Neural progenitor cell (in vitro differentiated cells): ENCODE measurements around the gene CERS6. TPM values are rescaled to one million over a fixed set of nuclear protein-coding genes. Genes with fewer than 3 reads are reported as not detected.

Source experiments
- DNase-seq: peaks from one replicate; pipeline ENCODE4 v3.0.0-alpha.2; 2016; ENCODE audit warnings: low spot score
- H2AFZ ChIP-seq: fragments of 200-600 bp; sonication (generic); replicated peaks from 2 replicates; pipeline ENCODE4 v1.6.1; 2016; ENCODE audit warnings: antibody characterized with exemption
- H3F3A ChIP-seq: fragments of 200-600 bp; sonication (generic); 2 replicates; pipeline ENCODE4 v1.6.1; 2016; ENCODE audit warnings: antibody characterized with exemption, low read depth
- H3K27ac ChIP-seq: fragments of 200-600 bp; sonication (generic); 2 replicates; pipeline ENCODE4 v1.5.1; 2016; ENCODE audit warnings: mild to moderate bottlenecking
- H3K27me3 ChIP-seq: fragments of 200-600 bp; sonication (generic); 2 replicates; pipeline ENCODE4 v1.6.1; 2016; ENCODE audit warnings: mild to moderate bottlenecking, moderate library complexity
- H3K36me3 ChIP-seq: fragments of 200-600 bp; sonication (generic); 2 replicates; pipeline ENCODE4 v1.5.1; 2016
- H3K4me1 ChIP-seq: fragments of 200-600 bp; sonication (generic); 2 replicates; pipeline ENCODE4 v1.6.1; 2016; ENCODE audit warnings: mixed run types
- H3K4me2 ChIP-seq: fragments of 200-600 bp; sonication (generic); 2 replicates; pipeline ENCODE4 v1.6.1; 2016
- H3K4me3 ChIP-seq: fragments of 200-600 bp; sonication (generic); 2 replicates; pipeline ENCODE4 v1.5.1; 2016
- H3K79me2 ChIP-seq: fragments of 200-600 bp; sonication (generic); 2 replicates; pipeline ENCODE4 v1.6.1; 2016; ENCODE audit warnings: low read depth
- H3K9ac ChIP-seq: fragments of 200-600 bp; sonication (generic); 2 replicates; pipeline ENCODE4 v1.6.1; 2016
- H3K9me3 ChIP-seq: fragments of 200-600 bp; sonication (generic); 2 replicates; pipeline ENCODE4 v1.5.1; 2016; ENCODE audit warnings: low read depth
- H4K20me1 ChIP-seq: fragments of 200-600 bp; sonication (generic); 2 replicates; pipeline ENCODE4 v1.6.1; 2016; ENCODE audit warnings: low read depth
- H3K27ac Mint-ChIP-seq: 3 replicates; pipeline ENCODE4 v1.8.0; 2021; ENCODE audit warnings: mixed read lengths
- H3K27me3 Mint-ChIP-seq: 2 replicates; pipeline ENCODE4 v1.8.0; 2022; ENCODE audit warnings: low read depth, mild to moderate bottlenecking, inconsistent platforms, moderate library complexity, mixed read lengths; ENCODE audit not compliant: insufficient read depth
- H3K36me3 Mint-ChIP-seq: 3 replicates; pipeline ENCODE4 v1.8.0; 2021; ENCODE audit warnings: mixed read lengths
- H3K4me1 Mint-ChIP-seq: 3 replicates; pipeline ENCODE4 v1.8.0; 2021; ENCODE audit warnings: mixed read lengths
- H3K4me3 Mint-ChIP-seq: 3 replicates; pipeline ENCODE4 v1.8.0; 2021; ENCODE audit warnings: mild to moderate bottlenecking, moderate library complexity, mixed read lengths
- H3K9me3 Mint-ChIP-seq: 3 replicates; pipeline ENCODE4 v1.8.0; 2020; ENCODE audit warnings: mixed read lengths
- EZH2 ChIP-seq: fragments of 200-600 bp; sonication (generic); IDR thresholded peaks from 2 replicates; pipeline ENCODE4 v1.6.1; 2017; ENCODE audit warnings: antibody characterized with exemption, mild to moderate bottlenecking, moderate library complexity
- EZH2phosphoT487 ChIP-seq: fragments of 200-600 bp; sonication (generic); IDR thresholded peaks from 2 replicates; pipeline ENCODE4 v1.6.1; 2017; ENCODE audit warnings: antibody characterized with exemption
- total RNA-seq: library from RNA; depleted of rRNA; stranded (reverse); fragments of >200 nt; gene quantifications from 2 replicates; pipeline ENCODE4 v1.2.3, GENCODE V29; 2015; ENCODE audit warnings: low replicate concordance
- TF ChIP-seq, protein P1 (sequence below): fragments of 200-600 bp; sonication (generic); IDR thresholded peaks from 2 replicates; pipeline ENCODE4 v1.5.1; 2017; ENCODE audit warnings: antibody characterized with exemption, mild to moderate bottlenecking

Gene CERS6
- total RNA-seq, 1 donor from 2014 or later: 50.8 TPM

DNA sequence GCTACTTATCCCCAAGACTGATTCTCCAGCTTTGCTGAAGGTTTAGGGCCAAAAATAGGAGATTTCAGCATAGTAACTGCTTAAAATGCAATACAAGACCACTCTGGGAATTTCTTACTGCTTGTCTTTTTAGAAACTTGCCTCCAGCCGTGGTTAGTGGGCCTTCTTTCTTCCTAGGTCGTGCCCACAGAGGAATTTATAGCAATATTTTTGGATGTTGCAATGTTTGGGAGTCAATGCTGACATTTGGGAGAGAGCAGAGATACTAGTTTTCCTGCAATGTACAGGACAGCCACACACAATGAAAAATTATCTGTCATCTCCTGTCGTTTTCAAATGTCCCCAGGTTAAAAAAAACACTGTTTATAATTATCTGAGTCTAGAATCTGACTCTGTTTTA, 25.6 kb upstream of the CERS6 start:
- Histone ChIP-seq H3K27me3 (no peaks in the 10 kb centered on the region), H3K9ac (no peak overlapping the region), H4K20me1 (no peaks in the 10 kb centered on the region), H3K4me1 (no peaks in the 10 kb centered on the region), H3K79me2 (no peaks in the 10 kb centered on the region), H3F3A (no peaks in the 10 kb centered on the region), H3K9me3 (no peaks in the 10 kb centered on the region), H3K27ac (no peak overlapping the region), H3K36me3 (no peaks in the 10 kb centered on the region), H3K4me3 (no peak overlapping the region), H3K4me2 (no peak overlapping the region), H2AFZ (no peak overlapping the region)
- Mint-ChIP-seq H3K27me3 (peaks cover 4% of the 10 kb centered on the region), H3K4me3 (no peak overlapping the region), H3K4me1 (peaks cover 19% of the 10 kb centered on the region), H3K27ac (no peak overlapping the region), H3K36me3 (no peaks in the 10 kb centered on the region), H3K9me3 (no peaks in the 10 kb centered on the region)
- DNase-seq: no peak
- TF ChIP-seq, protein P1, sequence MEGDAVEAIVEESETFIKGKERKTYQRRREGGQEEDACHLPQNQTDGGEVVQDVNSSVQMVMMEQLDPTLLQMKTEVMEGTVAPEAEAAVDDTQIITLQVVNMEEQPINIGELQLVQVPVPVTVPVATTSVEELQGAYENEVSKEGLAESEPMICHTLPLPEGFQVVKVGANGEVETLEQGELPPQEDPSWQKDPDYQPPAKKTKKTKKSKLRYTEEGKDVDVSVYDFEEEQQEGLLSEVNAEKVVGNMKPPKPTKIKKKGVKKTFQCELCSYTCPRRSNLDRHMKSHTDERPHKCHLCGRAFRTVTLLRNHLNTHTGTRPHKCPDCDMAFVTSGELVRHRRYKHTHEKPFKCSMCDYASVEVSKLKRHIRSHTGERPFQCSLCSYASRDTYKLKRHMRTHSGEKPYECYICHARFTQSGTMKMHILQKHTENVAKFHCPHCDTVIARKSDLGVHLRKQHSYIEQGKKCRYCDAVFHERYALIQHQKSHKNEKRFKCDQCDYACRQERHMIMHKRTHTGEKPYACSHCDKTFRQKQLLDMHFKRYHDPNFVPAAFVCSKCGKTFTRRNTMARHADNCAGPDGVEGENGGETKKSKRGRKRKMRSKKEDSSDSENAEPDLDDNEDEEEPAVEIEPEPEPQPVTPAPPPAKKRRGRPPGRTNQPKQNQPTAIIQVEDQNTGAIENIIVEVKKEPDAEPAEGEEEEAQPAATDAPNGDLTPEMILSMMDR: no peak
- TF ChIP-seq EZH2phosphoT487: no peak
- TF ChIP-seq EZH2: no peak

GRCh38 chr2:168431301-168432024, 24.6 kb upstream of the CERS6 start:
- no peak for DNase-seq
- no peak overlapping the region for H2AFZ ChIP-seq
- no peak overlapping the region for H3K4me3 ChIP-seq
- peaks cover 4% of the 10 kb centered on the region for H3K27me3 Mint-ChIP-seq
- no peaks in the 10 kb centered on the region for H3K4me1 ChIP-seq
- no peaks in the 10 kb centered on the region for H3K9me3 ChIP-seq
- peaks cover 19% of the 10 kb centered on the region for H3K4me1 Mint-ChIP-seq
- H3K79me2 ChIP-seq: no peaks in the 10 kb centered on the region
- no peak overlapping the region for H3K4me2 ChIP-seq
- H3K9ac ChIP-seq: no peak overlapping the region
- H3F3A ChIP-seq: no peaks in the 10 kb centered on the region
- no peak overlapping the region for H3K4me3 Mint-ChIP-seq
- TF ChIP-seq, protein P1: no peak
- TF ChIP-seq EZH2 (no peak), EZH2phosphoT487 (no peak)
- H3K36me3 ChIP-seq: no peaks in the 10 kb centered on the region
- H3K27ac ChIP-seq: no peak overlapping the region
- no peaks in the 10 kb centered on the region for H3K36me3 Mint-ChIP-seq
- H3K27ac Mint-ChIP-seq: no peak overlapping the region
- no peaks in the 10 kb centered on the region for H3K9me3 Mint-ChIP-seq
- no peaks in the 10 kb centered on the region for H4K20me1 ChIP-seq
- no peaks in the 10 kb centered on the region for H3K27me3 ChIP-seq

- no peak overlapping the region for H3K4me2 ChIP-seq
- Mint-ChIP-seq H3K9me3 (no peaks in the 10 kb centered on the region), H3K4me3 (no peak overlapping the region), H3K4me1 (peaks cover 19% of the 10 kb centered on the region), H3K27ac (no peak overlapping the region), H3K27me3 (peaks cover 4% of the 10 kb centered on the region), H3K36me3 (no peaks in the 10 kb centered on the region)
- no peaks in the 10 kb centered on the region for H3K36me3 ChIP-seq
- H3F3A ChIP-seq: no peaks in the 10 kb centered on the region
- no peaks in the 10 kb centered on the region for H3K27me3 ChIP-seq
- no peaks in the 10 kb centered on the region for H4K20me1 ChIP-seq
- H2AFZ ChIP-seq: no peak overlapping the region
- H3K9me3 ChIP-seq: no peaks in the 10 kb centered on the region
- DNase-seq: no peak
- H3K79me2 ChIP-seq: no peaks in the 10 kb centered on the region
- H3K4me3 ChIP-seq: no peak overlapping the region
- no peak overlapping the region for H3K9ac ChIP-seq
- TF ChIP-seq EZH2: no peak
- TF ChIP-seq, protein P1: no peak
- no peak for TF ChIP-seq EZH2phosphoT487
- H3K4me1 ChIP-seq: peaks cover 6% of the 10 kb centered on the region
- no peak overlapping the region for H3K27ac ChIP-seq
Observed at GRCh38 chr2:168432100-168432499, 24.0 kb upstream of the CERS6 start.
